ENCODE data around the gene PDPK1.

PDPK1 gene

GRCh38 chr16:2495041-2495440 lies 42.8 kb upstream of the PDPK1 start:
- Histone ChIP-seq H3K27ac (replicated peaks) (no peak overlapping the region), H3K27me3 (ENCODE audit: insufficient read depth, poor library complexity, severe bottlenecking) (no peaks in the 10 kb centered on the region), H3K4me3 (replicated peaks; ENCODE audit: insufficient read depth, low read length) (no peak overlapping the region)
- TF ChIP-seq CTCF (IDR thresholded peaks at IDR 0.05; ENCODE audit: insufficient read depth, low read length) (no peak), REST (IDR thresholded peaks at IDR 0.05; ENCODE audit: insufficient replicate concordance, low read depth) (no peak), POLR2AphosphoS5 (IDR thresholded peaks at IDR 0.05; ENCODE audit: low read depth) (no peak), SPI1 (IDR thresholded peaks at IDR 0.05; ENCODE audit: borderline replicate concordance, low read depth) (no peak), GABPA (IDR thresholded peaks at IDR 0.05; ENCODE audit: low read depth) (no peak)
- no peak for DNase-seq (ENCODE audit: low read depth in 1 of 2, low spot score in 1 of 2)

GRCh38 chr16:2496223-2497115 lies 41.4 kb upstream of the PDPK1 start:
- no peak overlapping the region for H3K4me3 ChIP-seq (replicated peaks; ENCODE audit: insufficient read depth, low read length)
- no peak for DNase-seq (ENCODE audit: low read depth in 1 of 2, low spot score in 1 of 2)
- no peak overlapping the region for H3K27ac ChIP-seq (replicated peaks)
- H3K27me3 ChIP-seq (ENCODE audit: insufficient read depth, poor library complexity, severe bottlenecking), result no peaks in the 10 kb centered on the region
- no peak for TF ChIP-seq POLR2AphosphoS5 (IDR thresholded peaks at IDR 0.05; ENCODE audit: low read depth)
- TF ChIP-seq REST (IDR thresholded peaks at IDR 0.05; ENCODE audit: insufficient replicate concordance, low read depth), result no peak
- TF ChIP-seq GABPA (IDR thresholded peaks at IDR 0.05; ENCODE audit: low read depth), result no peak

GRCh38 chr16:2497116-2497630 lies 40.6 kb upstream of the PDPK1 start:
- H3K27ac ChIP-seq (replicated peaks), result no peak overlapping the region
- no peaks in the 10 kb centered on the region for H3K27me3 ChIP-seq (ENCODE audit: insufficient read depth, poor library complexity, severe bottlenecking)
- TF ChIP-seq CTCF (IDR thresholded peaks at IDR 0.05; ENCODE audit: insufficient read depth, low read length) (no peak), GABPA (IDR thresholded peaks at IDR 0.05; ENCODE audit: low read depth) (no peak), SPI1 (IDR thresholded peaks at IDR 0.05; ENCODE audit: borderline replicate concordance, low read depth) (no peak), POLR2AphosphoS5 (IDR thresholded peaks at IDR 0.05; ENCODE audit: low read depth) (no peak), REST (IDR thresholded peaks at IDR 0.05; ENCODE audit: insufficient replicate concordance, low read depth) (no peak)
- DNase-seq (ENCODE audit: low read depth in 1 of 2, low spot score in 1 of 2), result no peak
- no peak overlapping the region for H3K4me3 ChIP-seq (replicated peaks; ENCODE audit: insufficient read depth, low read length)
